Mesenteric fat pad (tissue), 1 donor: Measurements from ENCODE around the gene CLIC3. TPM values are rescaled to one million over a fixed set of nuclear protein-coding genes. Genes with fewer than 3 reads are reported as not detected.
A peak's percentile ranks its signal among the peaks of the same experiment; 100 is the strongest.

ENCODE experiments used
- DNase-seq: peaks from one replicate; pipeline ENCODE4 v3.0.0-alpha.2; 2020; ENCODE audit warnings: low spot score
- total RNA-seq: library from RNA; stranded (reverse); fragmentation: NEBNext Ultra II Directional; extraction: Animal tissue kit (Norgen Biotek cat#: 25700); gene quantifications from one replicate; pipeline ENCODE4 v1.2.1, GENCODE V29; 2021
- donor health status: DM: yes; HTN: yes; CAD: no.

CLIC3 gene
- total RNA-seq, 1 donor from 2014 or later = 1.6 TPM

- DNase-seq = no peak
Measured at GRCh38 chr9:137002646-137003041, 6.3 kb upstream of the CLIC3 start.

GRCh38 chr9:137001857-137002645 lies 5.7 kb upstream of the CLIC3 start:
- DNase-seq = no peak

- no peak for DNase-seq
Measured at GRCh38 chr9:137000177-137000930, 4.0 kb upstream of the CLIC3 start.

GRCh38 chr9:136997830-136998234 lies 1.5 kb upstream of the CLIC3 start:
- no peak for DNase-seq

- no peak for DNase-seq
Measured at GRCh38 chr9:136997371-136997770, 1.0 kb upstream of the CLIC3 start.

GRCh38 chr9:136995772-136996311 lies 526 bp downstream of the CLIC3 start:
- DNase-seq = no peak

GRCh38 chr9:136995362-136995761 lies 1.0 kb downstream of the CLIC3 start:
- no peak for DNase-seq

- no peak for DNase-seq
Measured at GRCh38 chr9:136994888-136995230, 1.5 kb downstream of the CLIC3 start.

- no peak for DNase-seq
Measured at GRCh38 chr9:136994180-136994887, 2.0 kb downstream of the CLIC3 start.

GRCh38 chr9:136992819-136993369 lies 3.5 kb downstream of the CLIC3 start:
- no peak for DNase-seq

GRCh38 chr9:136991993-136992818 lies 4.2 kb downstream of the CLIC3 start, which contains the start of gene PAXX:
Gene PAXX (plus strand): TSS chr9:136992422. CDS start chr9:136992444, 22 bp downstream.
- peak; percentile 98 for DNase-seq

- no peak for DNase-seq
Measured at GRCh38 chr9:136990242-136990911, 6.0 kb downstream of the CLIC3 start.

GRCh38 chr9:136988872-136989271 lies 7.5 kb downstream of the CLIC3 start:
- DNase-seq = no peak

GRCh38 chr9:136985853-136986252 lies 10.5 kb downstream of the CLIC3 start:
- DNase-seq = no peak

- no peak for DNase-seq
Measured at GRCh38 chr9:136985027-136985602, 11.3 kb downstream of the CLIC3 start.

- DNase-seq = no peak
Measured at GRCh38 chr9:136984464-136985026, 11.8 kb downstream of the CLIC3 start.

GRCh38 chr9:136983656-136984314 lies 12.6 kb downstream of the CLIC3 start:
- DNase-seq = no peak

- no peak for DNase-seq
Measured at GRCh38 chr9:136983167-136983566, 13.2 kb downstream of the CLIC3 start.
